Eye (tissue), 1 donor: ENCODE results near the gene NQO2.
A peak's percentile ranks its signal among the peaks of the same experiment; 100 is the strongest.
"Not testable (repeated sequence)": the region's sequence is repeated elsewhere in the genome, so short reads cannot be mapped to it uniquely, and the experiment has no call there.

Experiments
- DNase-seq: peaks from one replicate; pipeline ENCODE4 v3.0.0-alpha.2; 2015

The NQO2 gene

DNA sequence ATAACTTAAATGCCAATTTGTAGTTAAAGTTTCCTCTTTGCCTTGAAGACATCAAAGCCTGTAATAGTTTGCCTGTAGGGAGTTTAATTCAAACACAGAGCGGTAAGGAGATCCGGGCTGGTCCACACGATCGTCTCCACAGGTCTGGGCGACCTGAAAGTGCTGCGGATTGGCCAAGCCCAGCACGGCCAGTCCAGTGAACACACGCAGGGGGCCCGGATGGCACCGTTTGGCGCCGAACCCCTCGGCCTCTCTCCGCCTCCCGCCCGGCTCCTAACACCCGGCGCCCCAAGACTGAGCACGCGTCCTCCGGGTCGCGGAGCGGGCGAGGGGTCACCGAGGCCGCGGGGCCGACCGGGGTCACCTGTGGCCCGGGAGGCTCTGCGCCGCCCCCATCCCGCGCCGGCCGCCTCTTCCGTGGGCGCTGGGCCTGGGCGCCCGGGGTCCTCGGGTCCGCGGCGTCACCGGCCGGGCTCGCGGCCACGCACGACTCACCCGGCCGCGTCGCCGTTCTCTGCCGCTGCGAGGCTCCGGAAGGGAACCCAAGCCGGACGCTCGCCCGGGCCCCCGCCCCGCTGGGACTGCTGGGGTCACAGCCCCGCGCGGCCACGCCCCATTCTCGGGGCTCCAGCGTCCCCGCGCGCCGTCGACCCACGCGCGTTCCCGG lies 28.8 kb upstream of the NQO2 start:
- peak; percentile 88 for DNase-seq

- peak; percentile 87 for DNase-seq
Measured at GRCh38 chr6:2971420-2972218, 28.1 kb upstream of the NQO2 start, which contains the start of gene SERPINB6. SERPINB6 (minus strand) TSS chr6:2971567; CDS start chr6:2959332, 12,235 bp downstream.

- DNase-seq = not testable (repeated sequence)
Measured at GRCh38 chr6:2972219-2972487, 27.5 kb upstream of the NQO2 start.

DNA sequence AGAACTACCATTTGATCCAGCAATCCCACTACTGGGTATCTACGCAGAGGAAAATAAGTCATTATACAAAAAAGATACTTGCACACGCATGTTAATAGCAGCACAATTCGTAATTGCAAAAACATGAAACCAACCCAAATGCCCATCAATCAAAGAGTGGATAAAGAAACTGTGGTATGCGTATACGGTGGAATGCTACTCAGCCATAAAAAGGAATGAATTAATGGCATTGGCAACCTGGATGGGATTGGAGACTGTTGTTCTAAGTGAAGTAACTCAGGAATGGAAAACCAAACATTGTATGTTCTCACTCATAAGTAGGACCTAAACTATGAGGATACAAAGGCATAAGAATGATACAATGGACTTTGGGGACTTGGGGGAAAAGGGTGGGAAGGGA lies 27.0 kb upstream of the NQO2 start:
- not testable (repeated sequence) for DNase-seq

DNA sequence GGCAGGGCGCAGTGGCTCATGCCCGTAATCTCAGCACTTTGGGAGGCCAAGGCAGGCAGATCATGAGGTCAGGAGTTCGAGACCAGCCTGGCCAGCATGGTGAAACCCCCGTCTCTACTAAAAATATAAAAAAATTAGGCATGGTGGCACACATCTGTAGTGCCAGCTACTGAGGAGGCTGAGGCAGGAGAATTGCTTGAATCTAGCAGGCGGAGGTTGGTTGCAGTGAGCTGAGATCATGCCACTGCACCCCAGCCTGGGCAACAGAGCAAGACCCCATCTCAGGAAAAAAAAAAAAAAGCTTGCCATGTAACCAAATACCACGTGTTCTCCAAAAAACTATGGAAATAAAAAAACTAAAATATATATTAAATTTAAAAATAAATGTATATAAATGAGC lies 26.5 kb upstream of the NQO2 start:
- not testable (repeated sequence) for DNase-seq

- no peak for DNase-seq
Measured at GRCh38 chr6:2973676-2974075, 26.0 kb upstream of the NQO2 start.

DNA sequence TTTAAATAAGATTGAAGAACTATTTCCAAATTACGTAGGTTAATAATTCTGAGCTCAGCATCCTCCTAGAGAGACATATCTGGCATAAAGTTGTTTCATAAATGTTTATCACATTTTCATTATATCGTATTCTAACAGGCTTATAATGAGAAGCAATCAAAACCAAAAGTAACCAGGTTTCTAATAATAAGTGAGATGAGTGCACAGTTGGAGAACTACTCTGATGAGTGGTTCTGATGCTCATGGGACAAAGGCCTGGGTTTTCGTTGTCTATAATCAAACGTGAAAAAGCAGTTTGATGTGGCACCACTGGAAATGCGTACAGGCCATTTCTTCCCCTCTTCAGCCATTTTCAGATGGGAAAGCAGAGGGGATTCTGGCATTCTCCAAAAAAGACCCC lies 23.6 kb upstream of the NQO2 start:
- DNase-seq = no peak

- DNase-seq = peak; percentile 33
Measured at GRCh38 chr6:2976571-2977085, 23.1 kb upstream of the NQO2 start.

GRCh38 chr6:2977290-2977689 lies 22.4 kb upstream of the NQO2 start:
- no peak for DNase-seq

GRCh38 chr6:2977799-2978590 lies 21.7 kb upstream of the NQO2 start:
- no peak for DNase-seq

GRCh38 chr6:2978923-2979322 lies 20.8 kb upstream of the NQO2 start:
- no peak for DNase-seq

- DNase-seq = no peak
Measured at GRCh38 chr6:2979819-2980464, 19.8 kb upstream of the NQO2 start.

GRCh38 chr6:2980465-2980855 lies 19.2 kb upstream of the NQO2 start:
- no peak for DNase-seq

- no peak for DNase-seq
Measured at GRCh38 chr6:2982426-2983117, 17.1 kb upstream of the NQO2 start.

GRCh38 chr6:2984738-2985406 lies 14.8 kb upstream of the NQO2 start:
- DNase-seq = no peak

DNA sequence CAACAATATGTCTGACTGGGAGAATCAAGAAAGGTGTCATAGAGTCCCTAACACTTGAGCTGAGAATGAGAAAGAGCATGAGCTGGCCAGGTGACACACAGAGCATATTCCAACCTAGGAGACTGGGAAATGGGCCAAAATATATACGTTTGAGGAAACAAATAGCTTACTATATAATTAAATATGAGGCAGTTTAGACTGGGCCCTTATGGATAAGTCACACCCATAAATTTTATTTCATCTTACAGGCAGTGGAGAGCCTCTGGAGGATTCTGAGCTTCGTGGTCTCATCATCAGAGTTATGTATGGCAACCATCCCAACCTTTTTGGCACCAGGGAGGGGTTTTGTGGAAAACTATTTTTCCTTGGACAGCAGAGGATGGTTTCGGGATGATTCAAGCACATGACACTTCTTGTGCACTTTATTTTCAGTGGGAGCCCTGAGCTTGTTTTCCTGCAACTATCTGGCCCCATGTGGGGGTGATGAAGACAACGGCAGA lies 12.9 kb upstream of the NQO2 start:
- DNase-seq = peak; percentile 29

DNA sequence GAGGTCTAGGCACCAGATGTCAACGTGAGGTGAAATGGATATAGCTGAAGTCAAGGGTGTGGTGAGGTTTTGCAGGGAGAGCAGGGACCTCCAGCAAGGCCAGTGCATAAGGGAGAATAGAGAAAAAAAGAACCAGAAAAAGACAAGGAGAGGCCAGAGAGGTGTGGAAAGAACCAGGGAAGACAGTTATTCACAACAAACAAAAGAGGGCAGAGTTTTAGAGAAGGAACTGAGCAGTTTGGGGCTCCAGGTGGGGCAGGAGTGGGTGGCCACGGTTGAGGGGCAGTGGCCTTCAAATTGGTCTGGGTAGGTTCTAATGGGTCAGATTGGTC lies 11.6 kb upstream of the NQO2 start:
- no peak for DNase-seq

DNA sequence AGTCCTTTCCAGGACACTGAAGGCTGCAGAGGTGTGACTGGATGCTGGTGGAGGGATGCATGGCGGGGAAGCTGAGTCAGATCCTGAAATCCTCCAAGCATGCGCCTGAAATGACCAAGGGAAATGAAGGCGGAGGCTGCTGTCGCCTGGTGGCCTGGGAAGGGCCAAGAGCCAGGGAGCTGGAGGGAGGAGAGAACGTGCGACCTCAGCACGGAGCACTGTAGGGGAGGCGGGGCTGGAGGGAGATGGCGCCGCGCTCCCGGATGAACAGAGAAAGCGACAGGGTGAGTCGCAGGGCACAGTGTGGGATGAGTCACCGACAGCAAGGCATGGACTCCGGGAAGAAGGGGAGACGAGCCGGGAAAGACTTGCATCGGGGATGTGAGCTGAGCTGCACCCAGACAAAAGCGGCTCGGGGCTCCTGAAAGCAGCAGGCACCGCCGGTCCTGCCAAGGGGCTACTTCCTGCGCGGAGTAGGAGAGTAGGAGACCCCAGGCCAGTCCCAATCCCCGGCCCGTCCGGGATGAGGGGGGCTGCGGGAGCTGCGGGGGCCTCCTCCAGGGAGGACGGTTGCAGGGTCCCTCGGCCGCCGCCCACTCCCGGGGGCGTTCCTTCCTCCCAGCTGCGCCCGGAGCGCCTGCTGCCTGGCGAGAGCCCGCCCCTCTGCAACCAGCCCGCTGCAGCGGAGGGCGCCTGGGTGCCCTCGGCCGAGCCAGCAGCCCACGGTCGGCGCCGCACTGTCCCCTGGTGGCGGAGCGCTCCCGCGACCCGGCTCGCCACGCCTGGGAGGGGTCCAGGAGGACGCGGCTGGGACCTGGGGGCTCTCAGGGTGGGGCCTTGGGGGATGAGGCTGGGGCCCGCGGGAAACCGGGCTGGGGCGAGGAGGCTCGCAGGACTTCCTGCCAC lies 11.0 kb upstream of the NQO2 start:
- peak; percentile 96 for DNase-seq

DNA sequence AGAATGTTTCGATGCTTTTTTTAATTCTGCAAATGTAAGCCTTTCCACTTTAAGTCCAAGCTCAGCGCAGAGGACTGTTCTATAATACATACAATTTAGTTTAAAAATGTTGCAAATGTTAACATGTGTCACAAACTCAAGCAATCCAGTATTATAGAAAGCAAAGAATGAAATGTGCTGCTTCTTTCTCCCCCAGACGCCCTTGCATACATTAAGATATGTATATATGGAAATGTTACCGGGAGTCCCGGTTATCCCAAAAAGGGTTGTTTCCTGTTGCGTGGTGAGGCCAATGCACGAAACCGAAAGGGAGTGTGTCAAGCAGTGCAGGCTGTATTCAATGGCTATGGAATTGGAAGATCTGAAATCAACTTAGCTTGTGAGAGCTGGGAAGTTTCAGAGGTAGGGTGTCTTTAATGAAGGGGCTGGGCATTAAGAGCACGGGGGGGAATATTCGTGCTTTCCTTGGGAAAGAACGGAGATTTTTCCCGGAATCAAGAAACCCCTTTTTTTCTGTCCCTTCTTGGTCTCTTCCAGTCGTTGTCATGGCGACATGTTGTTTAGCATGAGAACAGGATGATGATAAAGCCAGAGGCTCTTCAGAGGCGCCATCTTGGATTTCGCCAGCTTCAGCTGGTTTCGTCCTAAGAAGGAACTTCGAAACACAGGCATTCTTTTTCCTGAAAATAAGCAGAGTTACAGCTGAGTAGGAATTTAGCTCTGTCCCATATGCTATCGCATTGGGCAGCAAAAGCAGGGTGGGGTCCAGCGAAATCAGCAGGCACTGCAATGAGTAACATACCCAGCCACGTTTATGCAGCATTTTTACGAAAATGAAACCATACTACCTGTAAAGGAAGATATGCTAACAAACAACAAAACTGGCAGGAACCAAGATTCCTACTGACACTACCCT lies 10.1 kb upstream of the NQO2 start:
- peak; percentile 99 for DNase-seq
